K562 (cell line): ENCODE data around the gene ZNF865. TPM values are rescaled to one million over a fixed set of nuclear protein-coding genes. Genes with fewer than 3 reads are reported as not detected.

Experiments
- EP400 ChIP-seq: fragments of 450-650 bp; IDR thresholded peaks from 2 replicates; pipeline ENCODE4 v1.6.1; 2017; ENCODE audit warnings: antibody characterized with exemption, mild to moderate bottlenecking, moderate library complexity
- FOSL1 ChIP-seq: fragments of 200-800 bp; sonication (Bioruptor generic); conservative IDR thresholded peaks from 2 replicates; pipeline ENCODE4 v1.6.1; 2016; ENCODE audit warnings: missing genetic modification characterization, missing compliant biosample characterization
- JUNB ChIP-seq: fragments of 450-650 bp; formaldehyde crosslinking; conservative IDR thresholded peaks from 2 replicates; pipeline ENCODE4 v1.4.0; 2020; ENCODE audit warnings: mild to moderate bottlenecking
- KDM1A ChIP-seq, 2 experiments: fragments of 450-650 bp; IDR thresholded peaks; 2 replicates each; pipeline ENCODE4 v1.6.1; 2016; ENCODE audit warnings: mild to moderate bottlenecking in 2 of 2
- NR2C1 ChIP-seq, 2 experiments: fragments of 450-650 bp; IDR thresholded peaks; 2 replicates each; pipeline ENCODE4 v1.6.1; 2017; ENCODE audit warnings: mild to moderate bottlenecking in 2 of 2, antibody characterized with exemption in 1 of 2, inconsistent platforms in 1 of 2, missing compliant biosample characterization in 1 of 2, missing genetic modification characterization in 1 of 2
- NR4A1 ChIP-seq, 2 experiments: fragments of 250-450 bp in 1 of 2; fragments of 450-650 bp in 1 of 2; sonication (Bioruptor Pico) in 1 of 2; IDR thresholded peaks; 2 replicates each; pipeline versions ENCODE4 v1.4.0 to v1.6.1; 2016 to 2020; ENCODE audit warnings: mild to moderate bottlenecking in 2 of 2, missing compliant biosample characterization in 1 of 2, missing genetic modification characterization in 1 of 2, moderate library complexity in 1 of 2
- PHF20 ChIP-seq: fragments of 450-650 bp; IDR thresholded peaks from 2 replicates; pipeline ENCODE4 v1.6.1; 2018; ENCODE audit not compliant: partially characterized antibody
- PHTF2 ChIP-seq: fragments of 250-450 bp; sonication (Bioruptor Pico); IDR thresholded peaks from 2 replicates; pipeline ENCODE4 v1.5.0; 2021; ENCODE audit warnings: mild to moderate bottlenecking
- PRMT5 ChIP-seq: sonication (generic); formaldehyde crosslinking; IDR thresholded peaks from 2 replicates; pipeline ENCODE4 v1.5.0; 2020; ENCODE audit warnings: missing genetic modification reagents
- ZNF12 ChIP-seq: sonication (generic); formaldehyde crosslinking; IDR thresholded peaks from 2 replicates; pipeline ENCODE4 v1.4.0; 2020; ENCODE audit warnings: mild to moderate bottlenecking, missing genetic modification reagents
- polyA plus RNA-seq, 8 experiments: library from polyadenylated mRNA; depleted of rRNA in 4 of 8; stranded (reverse) in 5 of 8; unstranded in 3 of 8; fragments of >200 nt; fragmentation: Nextera tagmentation in 2 of 8; fragmentation: Illumina TruSeq in 1 of 8; extraction: Ambion mirVana in 2 of 8; extraction: Trizol in 1 of 8; gene quantifications; 2 replicates each; pipeline versions ENCODE4 v1.2.1 to v1.2.3, GENCODE V29; 2011 to 2014; ENCODE audit warnings: inconsistent platforms in 1 of 8, missing spikeins in 1 of 8
- total RNA-seq, 7 experiments: library from RNA; depleted of rRNA in 6 of 7; stranded (reverse); fragments of >200 nt in 6 of 7; fragmentation: Illumina TruSeq in 2 of 7; extraction: Trizol in 2 of 7; gene quantifications; 2 replicates each; pipeline versions ENCODE4 v1.2.1 to v1.2.3, GENCODE V29; 2011 to 2021; ENCODE audit warnings: low replicate concordance in 1 of 7
- TF ChIP-seq, protein P1 (sequence below), 2 experiments: fragments of 250-450 bp in 1 of 2; fragments of 450-650 bp in 1 of 2; sonication (Bioruptor Pico) in 1 of 2; IDR thresholded peaks; 2 replicates each; pipeline versions ENCODE4 v1.6.1 to v1.8.0; 2016 to 2021; ENCODE audit warnings: mild to moderate bottlenecking in 2 of 2, moderate library complexity in 2 of 2, missing compliant biosample characterization in 1 of 2, missing genetic modification characterization in 1 of 2
- TF ChIP-seq, protein P2 (sequence below): fragments of 450-650 bp; IDR thresholded peaks from 2 replicates; pipeline ENCODE4 v1.6.1; 2016; ENCODE audit warnings: borderline replicate concordance
- TF ChIP-seq, protein P3 (sequence below): sonication (generic); formaldehyde crosslinking; IDR thresholded peaks from 2 replicates; pipeline ENCODE4 v1.8.0; 2023; ENCODE audit warnings: mild to moderate bottlenecking, missing genetic modification reagents
- TF ChIP-seq, protein P4 (sequence below): sonication (generic); formaldehyde crosslinking; IDR thresholded peaks from 2 replicates; pipeline ENCODE4 v1.8.1; 2023; ENCODE audit warnings: mild to moderate bottlenecking, missing genetic modification reagents, moderate library complexity
- TF ChIP-seq, protein P5 (sequence below): fragments of 150-350 bp; conservative IDR thresholded peaks from 2 replicates; pipeline ENCODE4 v1.6.1; 2014; ENCODE audit warnings: low read length

The ZNF865 gene
- total and polyA plus RNA-seq, 9 of the 15 experiments (the other 6 are each of a cell fraction or from before 2014, with no cell fraction given) = 0.40 to 18.8 (median 1.6) TPM; not detected in 2

DNA sequence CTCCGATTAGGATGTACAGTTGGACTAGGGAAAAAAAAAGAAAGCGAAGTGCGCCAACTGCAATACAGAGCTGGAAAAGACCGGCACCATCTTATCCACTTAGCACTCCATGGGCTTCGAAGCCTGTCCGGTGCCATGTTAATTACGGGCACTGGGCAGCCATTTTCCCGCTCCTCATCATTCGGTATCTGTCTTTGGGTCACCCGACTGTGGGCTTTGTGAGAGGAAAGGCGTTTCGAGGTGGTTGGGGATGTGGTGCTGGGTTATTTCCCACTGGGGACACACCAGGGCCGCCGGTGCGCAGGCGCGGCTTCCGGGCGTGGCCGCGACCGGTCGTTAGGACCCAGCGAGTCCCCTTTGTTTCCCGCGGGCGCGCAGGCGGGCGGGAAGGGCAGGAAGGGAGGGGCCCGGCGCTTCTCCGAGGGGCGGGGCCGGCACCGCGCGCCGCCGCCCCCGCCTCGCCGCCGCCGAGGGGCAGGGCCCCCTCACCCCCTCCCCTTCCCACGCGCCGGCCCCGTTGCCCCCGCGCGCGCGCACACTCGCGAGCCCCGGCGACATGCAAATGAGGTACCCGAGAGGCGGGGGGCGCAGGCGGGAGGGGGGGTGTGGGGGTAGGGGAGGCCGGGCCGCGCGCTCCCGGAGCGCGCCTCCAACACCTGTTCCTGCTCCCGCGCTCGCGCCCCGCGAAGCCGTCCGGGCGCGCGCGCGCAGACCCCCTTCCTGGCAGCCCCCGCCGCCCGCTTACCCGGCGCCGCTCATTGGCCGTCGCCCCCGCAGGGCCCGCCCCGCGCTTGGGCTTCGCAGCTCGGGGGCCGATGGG lies 5.4 kb upstream of the ZNF865 start, which contains the start of gene ZNF524 (continued):
- TF ChIP-seq EP400 = peak; percentile 84
- TF ChIP-seq NR4A1 (CRISPR knock-in tag; IDR thresholded peaks at IDR 0.05) = no peak
- peak; percentile 85 for TF ChIP-seq NR4A1 (tag; IDR thresholded peaks at IDR 0.05)
- no peak for TF ChIP-seq ZNF12 (CRISPR knock-in tag)
- TF ChIP-seq FOSL1 (tag) = peak; percentile 53
- TF ChIP-seq, protein P1, sequence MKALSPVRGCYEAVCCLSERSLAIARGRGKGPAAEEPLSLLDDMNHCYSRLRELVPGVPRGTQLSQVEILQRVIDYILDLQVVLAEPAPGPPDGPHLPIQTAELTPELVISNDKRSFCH (CRISPR knock-in tag; IDR thresholded peaks at IDR 0.05) = no peak
- TF ChIP-seq, protein P1 (tag; IDR thresholded peaks at IDR 0.05) = peak; percentile 90
- TF ChIP-seq, protein P2, sequence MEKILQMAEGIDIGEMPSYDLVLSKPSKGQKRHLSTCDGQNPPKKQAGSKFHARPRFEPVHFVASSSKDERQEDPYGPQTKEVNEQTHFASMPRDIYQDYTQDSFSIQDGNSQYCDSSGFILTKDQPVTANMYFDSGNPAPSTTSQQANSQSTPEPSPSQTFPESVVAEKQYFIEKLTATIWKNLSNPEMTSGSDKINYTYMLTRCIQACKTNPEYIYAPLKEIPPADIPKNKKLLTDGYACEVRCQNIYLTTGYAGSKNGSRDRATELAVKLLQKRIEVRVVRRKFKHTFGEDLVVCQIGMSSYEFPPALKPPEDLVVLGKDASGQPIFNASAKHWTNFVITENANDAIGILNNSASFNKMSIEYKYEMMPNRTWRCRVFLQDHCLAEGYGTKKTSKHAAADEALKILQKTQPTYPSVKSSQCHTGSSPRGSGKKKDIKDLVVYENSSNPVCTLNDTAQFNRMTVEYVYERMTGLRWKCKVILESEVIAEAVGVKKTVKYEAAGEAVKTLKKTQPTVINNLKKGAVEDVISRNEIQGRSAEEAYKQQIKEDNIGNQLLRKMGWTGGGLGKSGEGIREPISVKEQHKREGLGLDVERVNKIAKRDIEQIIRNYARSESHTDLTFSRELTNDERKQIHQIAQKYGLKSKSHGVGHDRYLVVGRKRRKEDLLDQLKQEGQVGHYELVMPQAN = no peak
- TF ChIP-seq, protein P3, sequence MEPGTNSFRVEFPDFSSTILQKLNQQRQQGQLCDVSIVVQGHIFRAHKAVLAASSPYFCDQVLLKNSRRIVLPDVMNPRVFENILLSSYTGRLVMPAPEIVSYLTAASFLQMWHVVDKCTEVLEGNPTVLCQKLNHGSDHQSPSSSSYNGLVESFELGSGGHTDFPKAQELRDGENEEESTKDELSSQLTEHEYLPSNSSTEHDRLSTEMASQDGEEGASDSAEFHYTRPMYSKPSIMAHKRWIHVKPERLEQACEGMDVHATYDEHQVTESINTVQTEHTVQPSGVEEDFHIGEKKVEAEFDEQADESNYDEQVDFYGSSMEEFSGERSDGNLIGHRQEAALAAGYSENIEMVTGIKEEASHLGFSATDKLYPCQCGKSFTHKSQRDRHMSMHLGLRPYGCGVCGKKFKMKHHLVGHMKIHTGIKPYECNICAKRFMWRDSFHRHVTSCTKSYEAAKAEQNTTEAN (CRISPR knock-in tag) = no peak
- TF ChIP-seq, protein P4, sequence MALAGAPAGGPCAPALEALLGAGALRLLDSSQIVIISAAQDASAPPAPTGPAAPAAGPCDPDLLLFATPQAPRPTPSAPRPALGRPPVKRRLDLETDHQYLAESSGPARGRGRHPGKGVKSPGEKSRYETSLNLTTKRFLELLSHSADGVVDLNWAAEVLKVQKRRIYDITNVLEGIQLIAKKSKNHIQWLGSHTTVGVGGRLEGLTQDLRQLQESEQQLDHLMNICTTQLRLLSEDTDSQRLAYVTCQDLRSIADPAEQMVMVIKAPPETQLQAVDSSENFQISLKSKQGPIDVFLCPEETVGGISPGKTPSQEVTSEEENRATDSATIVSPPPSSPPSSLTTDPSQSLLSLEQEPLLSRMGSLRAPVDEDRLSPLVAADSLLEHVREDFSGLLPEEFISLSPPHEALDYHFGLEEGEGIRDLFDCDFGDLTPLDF = peak; percentile 93
- no peak for TF ChIP-seq KDM1A (IDR thresholded peaks at IDR 0.05)
- peak; percentile 66 for TF ChIP-seq PHF20
- TF ChIP-seq PRMT5 (CRISPR knock-in tag) = no peak
- TF ChIP-seq, protein P5, sequence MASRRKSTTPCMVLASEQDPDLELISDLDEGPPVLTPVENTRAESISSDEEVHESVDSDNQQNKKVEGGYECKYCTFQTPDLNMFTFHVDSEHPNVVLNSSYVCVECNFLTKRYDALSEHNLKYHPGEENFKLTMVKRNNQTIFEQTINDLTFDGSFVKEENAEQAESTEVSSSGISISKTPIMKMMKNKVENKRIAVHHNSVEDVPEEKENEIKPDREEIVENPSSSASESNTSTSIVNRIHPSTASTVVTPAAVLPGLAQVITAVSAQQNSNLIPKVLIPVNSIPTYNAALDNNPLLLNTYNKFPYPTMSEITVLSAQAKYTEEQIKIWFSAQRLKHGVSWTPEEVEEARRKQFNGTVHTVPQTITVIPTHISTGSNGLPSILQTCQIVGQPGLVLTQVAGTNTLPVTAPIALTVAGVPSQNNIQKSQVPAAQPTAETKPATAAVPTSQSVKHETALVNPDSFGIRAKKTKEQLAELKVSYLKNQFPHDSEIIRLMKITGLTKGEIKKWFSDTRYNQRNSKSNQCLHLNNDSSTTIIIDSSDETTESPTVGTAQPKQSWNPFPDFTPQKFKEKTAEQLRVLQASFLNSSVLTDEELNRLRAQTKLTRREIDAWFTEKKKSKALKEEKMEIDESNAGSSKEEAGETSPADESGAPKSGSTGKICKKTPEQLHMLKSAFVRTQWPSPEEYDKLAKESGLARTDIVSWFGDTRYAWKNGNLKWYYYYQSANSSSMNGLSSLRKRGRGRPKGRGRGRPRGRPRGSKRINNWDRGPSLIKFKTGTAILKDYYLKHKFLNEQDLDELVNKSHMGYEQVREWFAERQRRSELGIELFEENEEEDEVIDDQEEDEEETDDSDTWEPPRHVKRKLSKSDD = no peak
- no peak for TF ChIP-seq JUNB
- peak; percentile 94 for TF ChIP-seq NR2C1 (IDR thresholded peaks at IDR 0.05)
- peak; percentile 84 for TF ChIP-seq NR2C1 (tag; IDR thresholded peaks at IDR 0.05)
- no peak for TF ChIP-seq PHTF2
